ENCODE results near the gene PPP1R8.
A peak's percentile ranks its signal among the peaks of the same experiment; 100 is the strongest.

DNA sequence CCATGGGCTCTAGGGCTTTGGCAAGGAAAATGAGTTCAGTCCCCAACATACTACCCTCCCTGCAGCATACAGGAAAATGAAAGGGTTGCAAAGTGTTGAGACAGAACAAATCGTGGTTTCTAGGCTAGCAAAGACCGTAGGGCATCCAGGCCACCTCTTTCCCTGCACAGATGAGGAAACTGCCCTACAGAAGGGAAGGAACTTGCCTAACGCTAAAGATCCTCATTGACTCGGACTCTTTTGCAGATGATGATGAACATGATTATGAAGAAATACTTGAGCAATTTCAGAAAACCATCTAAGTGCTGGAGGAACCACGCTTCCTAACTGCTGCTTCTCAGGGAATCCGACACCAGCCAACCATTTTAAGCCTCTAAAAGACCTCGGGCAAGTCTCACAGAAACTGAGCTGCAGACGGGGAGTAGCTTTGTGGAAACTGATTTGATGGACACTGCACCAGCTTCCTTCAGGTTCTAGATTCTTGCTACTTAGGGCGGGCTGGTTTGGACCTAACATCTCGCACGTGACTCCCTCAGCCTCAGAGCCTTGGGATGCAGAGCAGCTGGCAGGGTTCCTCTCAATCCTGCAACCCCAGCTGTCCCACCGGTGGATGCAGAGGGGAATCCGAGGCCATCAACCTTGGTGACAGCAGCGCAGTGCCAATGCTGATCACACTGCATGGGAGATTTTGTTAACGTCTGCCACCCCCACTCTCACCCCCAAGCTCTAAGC is 55.2 kb downstream of the PPP1R8 start:
- TF ChIP-seq CTCF (IDR thresholded peaks at IDR 0.05): no peak
- TF ChIP-seq POLR2A (IDR thresholded peaks at IDR 0.05): peak in 1 of 2 donors; percentile 12
